ENCODE measurements around the gene HACL1.

The HACL1 gene

GRCh38 chr3:15531346-15531745, 70.0 kb downstream of the HACL1 start:
- no peak for DNase-seq (ENCODE audit: low read depth in 2 of 2, low spot score in 1 of 2)

DNA sequence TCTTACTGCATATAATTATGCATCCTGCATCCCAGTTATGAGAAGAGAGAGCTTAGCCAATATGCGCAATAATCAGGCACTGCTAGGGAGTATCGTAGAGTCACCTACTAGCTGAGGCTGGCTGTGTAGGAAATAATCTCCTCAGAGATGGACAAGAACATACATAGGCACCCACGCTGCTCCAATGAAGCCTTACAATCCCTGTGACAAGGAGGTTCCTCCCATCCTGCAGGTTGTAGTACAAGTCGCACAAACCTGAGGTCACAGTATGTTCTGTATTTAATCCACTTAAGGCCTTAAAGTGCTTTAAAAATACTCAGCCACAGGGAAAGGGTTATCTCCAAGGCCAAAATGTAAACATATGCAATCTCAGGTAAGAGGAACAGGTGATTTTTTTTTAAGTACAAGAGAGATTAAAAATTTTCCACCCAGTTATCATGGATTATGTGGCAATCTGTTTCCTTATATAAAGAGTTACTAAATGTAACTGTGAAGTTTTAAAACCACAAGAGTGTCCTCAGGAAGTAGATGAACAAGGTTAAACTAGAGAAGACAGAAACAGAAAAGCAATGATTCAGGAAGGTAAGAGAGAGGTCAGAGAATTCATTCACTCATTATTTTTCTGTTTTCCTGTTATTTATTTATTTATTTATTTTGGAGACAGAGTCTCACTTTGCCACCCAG, 72.4 kb downstream of the HACL1 start:
- no peak for DNase-seq (ENCODE audit: low read depth in 2 of 2, low spot score in 1 of 2)

- no peak for DNase-seq (ENCODE audit: low read depth in 2 of 2, low spot score in 1 of 2)
These were observed 74.3 kb downstream of the HACL1 start for GRCh38 chr3:15527031-15527459.

DNA sequence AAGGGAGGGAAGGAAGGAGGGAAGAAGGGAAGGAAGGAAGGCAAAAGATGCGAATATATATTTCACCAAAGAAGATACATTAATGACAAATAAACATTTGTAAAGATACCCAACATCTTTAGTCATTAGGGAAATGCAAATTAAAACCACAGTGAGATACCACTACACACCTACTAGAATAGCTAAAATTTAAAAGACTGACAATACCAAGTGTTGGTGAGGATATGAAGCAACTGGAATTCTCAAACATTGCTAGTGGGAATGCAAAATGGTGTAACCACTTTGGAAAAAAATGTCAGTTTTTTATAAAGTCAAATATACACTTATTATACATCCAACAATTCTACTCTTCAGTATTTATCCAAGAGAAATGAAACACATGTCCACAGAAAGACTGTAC, 75.6 kb downstream of the HACL1 start:
- no peak for DNase-seq (ENCODE audit: low read depth in 2 of 2, low spot score in 1 of 2)

GRCh38 chr3:15523660-15524417, 77.5 kb downstream of the HACL1 start:
- no peak for DNase-seq (ENCODE audit: low read depth in 2 of 2, low spot score in 1 of 2)

DNA sequence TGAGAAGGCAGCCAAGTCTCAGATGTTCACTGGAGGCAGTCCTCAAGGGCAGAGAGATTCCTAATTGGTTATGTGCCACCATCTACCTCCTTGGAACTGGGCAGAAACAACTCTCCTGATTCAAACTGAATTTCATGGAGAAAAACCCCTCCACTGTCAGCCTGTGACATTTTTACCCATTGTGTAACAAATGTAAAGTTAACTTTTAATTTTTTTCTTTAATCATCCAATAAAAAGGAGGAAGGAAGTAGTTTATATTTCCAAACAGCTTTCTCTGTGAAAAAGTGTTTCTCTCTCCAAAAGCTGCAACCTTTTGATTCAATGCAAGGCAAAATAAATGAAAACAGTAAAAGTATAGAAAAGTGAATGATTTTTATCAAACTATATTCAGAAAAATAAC, 79.4 kb downstream of the HACL1 start:
- no peak for DNase-seq (ENCODE audit: low read depth in 2 of 2, low spot score in 1 of 2)

DNA sequence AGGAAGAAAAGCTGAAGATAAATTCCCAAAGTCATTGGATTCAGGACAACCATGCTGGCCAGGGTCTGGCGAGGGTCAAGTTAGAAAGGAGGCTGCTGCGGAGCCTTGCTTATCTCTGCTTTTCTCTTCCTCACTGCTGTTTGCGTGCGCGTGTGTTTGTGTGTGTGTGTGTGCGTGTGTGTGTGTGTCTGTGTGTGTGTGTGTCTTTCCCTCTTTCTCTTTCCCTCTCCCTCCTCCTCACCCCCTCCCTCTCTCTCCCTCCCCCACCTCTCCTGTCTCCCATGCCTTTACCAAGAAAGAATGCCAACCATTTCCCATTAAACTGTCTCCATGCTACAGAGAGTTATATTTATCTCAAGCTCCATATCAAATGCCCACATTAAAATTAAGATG, 79.8 kb downstream of the HACL1 start, which contains the start of gene COLQ:
TSS of gene COLQ (minus strand) at position 134 of the 393 bp plus-strand sequence. CDS start at position 53, 81 bp downstream.
- DNase-seq (ENCODE audit: low read depth in 2 of 2, low spot score in 1 of 2) = no peak

GRCh38 chr3:15520804-15521572, 80.4 kb downstream of the HACL1 start:
- no peak for DNase-seq (ENCODE audit: low read depth in 2 of 2, low spot score in 1 of 2)

DNA sequence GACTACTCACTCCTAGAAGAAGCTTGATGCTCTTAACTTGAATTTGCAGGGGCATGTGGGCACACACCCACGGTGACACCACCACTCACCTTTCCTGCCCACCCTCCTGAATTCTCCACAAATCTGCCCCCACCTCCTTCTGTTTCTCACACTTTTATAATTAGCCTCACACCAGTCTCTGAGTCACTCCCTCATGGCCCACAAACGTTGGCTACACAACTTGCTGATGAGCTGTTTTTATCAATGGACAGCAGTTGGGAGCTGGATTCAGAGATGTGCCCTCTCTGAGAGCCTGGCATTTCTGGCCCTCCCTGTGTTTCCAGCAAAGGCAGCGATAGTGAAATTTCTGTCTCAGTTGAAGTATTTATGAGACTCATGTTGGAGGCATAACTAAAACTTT, 81.2 kb downstream of the HACL1 start:
- no peak for DNase-seq (ENCODE audit: low read depth in 2 of 2, low spot score in 1 of 2)

- DNase-seq (ENCODE audit: low read depth in 2 of 2, low spot score in 1 of 2) = no peak
These were observed 82.3 kb downstream of the HACL1 start for GRCh38 chr3:15519096-15519495.

DNA sequence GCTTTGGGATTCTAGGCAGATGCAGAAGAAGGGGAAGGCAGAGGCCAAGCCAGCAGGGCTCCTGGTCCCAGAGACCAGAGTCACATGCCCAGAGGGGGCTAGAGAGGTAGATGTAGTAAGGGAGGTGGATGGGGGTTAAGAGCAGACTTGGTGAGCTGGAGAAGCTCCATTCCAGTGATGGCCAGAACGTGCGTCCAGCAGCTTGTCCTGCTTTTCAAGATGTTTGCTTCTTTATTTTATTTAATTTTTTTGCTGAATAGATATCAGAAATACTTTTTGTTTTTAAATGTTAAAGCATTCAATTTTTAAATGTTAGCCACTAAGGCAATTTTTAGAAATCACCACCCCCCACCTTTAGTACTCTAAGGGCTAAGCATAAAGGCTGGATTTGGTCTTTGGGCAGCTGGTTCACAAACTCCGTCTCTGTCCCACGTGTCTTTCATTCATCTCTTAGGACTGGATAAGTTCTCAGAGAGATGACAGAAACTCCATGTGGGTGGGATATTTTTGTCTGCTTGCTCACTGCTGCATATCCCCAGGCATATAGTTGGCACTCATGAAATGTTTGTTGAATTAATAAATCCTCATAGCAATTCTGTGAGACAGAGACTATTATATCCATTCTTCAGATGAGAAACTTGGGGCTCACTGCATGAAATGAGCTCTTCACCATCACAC, 86.6 kb downstream of the HACL1 start:
- no peak for DNase-seq (ENCODE audit: low read depth in 2 of 2, low spot score in 1 of 2)

DNA sequence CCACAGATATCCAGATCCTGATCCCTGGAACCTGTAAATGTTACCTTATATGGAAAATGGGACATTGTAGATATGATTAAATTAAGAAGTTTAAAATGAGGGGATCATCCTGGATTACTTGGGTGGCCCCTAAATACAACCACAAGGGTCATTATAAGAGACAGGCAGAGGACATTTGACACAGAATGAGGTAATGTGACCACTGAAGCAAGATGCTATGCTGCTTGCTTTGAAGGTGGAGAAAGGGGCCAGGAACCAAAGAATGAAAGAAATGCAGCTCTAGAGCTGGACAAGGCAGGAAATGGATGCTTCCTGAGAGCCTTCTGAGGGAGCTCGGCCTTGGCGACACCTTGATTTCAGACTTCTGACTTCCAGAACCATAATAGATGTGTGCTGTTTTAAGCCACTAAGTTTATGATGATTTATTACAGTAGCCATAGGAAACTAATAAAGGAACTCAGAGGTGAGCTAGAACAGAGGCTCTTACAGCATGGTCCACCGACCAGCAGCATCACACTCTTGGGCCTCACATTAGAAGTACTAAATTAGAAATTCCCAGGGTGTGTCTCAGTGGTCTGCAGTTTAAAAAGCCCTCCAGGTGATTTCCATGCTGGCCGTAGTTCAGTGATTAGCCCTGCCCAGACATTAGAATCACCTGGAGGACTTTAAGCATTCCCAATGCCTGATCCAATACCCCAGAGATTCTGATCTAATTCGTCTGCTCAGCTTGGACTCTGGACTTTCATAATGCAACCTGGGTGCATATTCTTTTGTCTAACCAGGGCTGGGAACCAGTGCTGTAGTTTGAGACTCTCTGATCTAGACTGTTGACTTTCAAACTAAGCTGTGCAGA, 87.3 kb downstream of the HACL1 start:
- DNase-seq (ENCODE audit: low read depth in 2 of 2, low spot score in 1 of 2) = no peak

GRCh38 chr3:15513116-15513515, 88.3 kb downstream of the HACL1 start:
- DNase-seq (ENCODE audit: low read depth in 2 of 2, low spot score in 1 of 2) = no peak

- DNase-seq (ENCODE audit: low read depth in 2 of 2, low spot score in 1 of 2) = no peak
These were observed 89.2 kb downstream of the HACL1 start for GRCh38 chr3:15512166-15512565.

GRCh38 chr3:15511156-15511555, 90.2 kb downstream of the HACL1 start:
- no peak for DNase-seq (ENCODE audit: low read depth in 2 of 2, low spot score in 1 of 2)

All from stimulated activated CD8-positive, alpha-beta memory T cell treated with anti-CD3 and anti-CD28 coated beads, Interleukin-4, amount 100 ng/mL, for 1 hour (primary cell).